Naive thymus-derived CD4-positive, alpha-beta T cell (primary cell): ENCODE data around the gene TSHZ2. TPM values are rescaled to one million over a fixed set of nuclear protein-coding genes. Genes with fewer than 3 reads are reported as not detected.
"Not testable (repeated sequence)": the region's sequence is repeated elsewhere in the genome, so short reads cannot be mapped to it uniquely, and the experiment has no call there.

Experiments used
- ATAC-seq: fragments of 150-1000 bp; cut with Tn5 transposase; 2 replicates; pipeline ENCODE4 v1.10.0; 2021; ENCODE audit warnings: mild to moderate bottlenecking, moderate library complexity
- CTCF ChIA-PET: fragments of 350-600 bp; sonication (Branson Sonifier 250); formaldehyde crosslinking; loops from one replicate; lab custom pipeline; 2021; ENCODE audit warnings: antibody characterized with exemption; lab: Charles Lee
- POLR2A ChIA-PET: fragments of 350-600 bp; sonication (Branson Sonifier 250); formaldehyde crosslinking; loops from one replicate; lab custom pipeline; 2021; ENCODE audit warnings: antibody characterized with exemption, inconsistent platforms; lab: Charles Lee
- DNase-seq, 9 donors: peaks; one replicate each; pipeline versions ENCODE4 v3.0.0 to v3.0.0-alpha.2; 2020 to 2022; ENCODE audit warnings: mixed read lengths in 1 of 9
- H3K27ac ChIP-seq: one replicate; pipeline ENCODE4 v1.7.0; 2013; ENCODE audit warnings: mild to moderate bottlenecking, low read depth, low read length, moderate library complexity
- H3K27me3 ChIP-seq, 2 donors: one replicate each; pipeline ENCODE4 v1.7.0; 2013; ENCODE audit warnings: low read length in 2 of 2, mild to moderate bottlenecking in 2 of 2, moderate library complexity in 2 of 2; ENCODE audit not compliant: control insufficient read depth in 2 of 2, insufficient read depth in 2 of 2
- H3K36me3 ChIP-seq, 3 experiments: 1 replicate in 2 of 3; 2 replicates in 1 of 3; pipeline ENCODE4 v1.7.0; 2013; ENCODE audit warnings: low read length in 3 of 3, mild to moderate bottlenecking in 3 of 3, moderate library complexity in 1 of 3; ENCODE audit not compliant: insufficient read depth in 3 of 3, control insufficient read depth in 2 of 3
- H3K4me1 ChIP-seq, 2 donors: one replicate each; pipeline ENCODE4 v1.7.0; 2013; ENCODE audit warnings: low read length in 2 of 2, mild to moderate bottlenecking in 2 of 2, moderate library complexity in 1 of 2; ENCODE audit not compliant: control insufficient read depth in 2 of 2, insufficient read depth in 2 of 2
- H3K4me3 ChIP-seq: 2 replicates; pipeline ENCODE4 v1.7.0; 2013; ENCODE audit warnings: mild to moderate bottlenecking, low read length
- H3K9me3 ChIP-seq, 3 experiments: 1 replicate in 2 of 3; 2 replicates in 1 of 3; pipeline ENCODE4 v1.7.0; 2013; ENCODE audit warnings: low read length in 3 of 3; ENCODE audit not compliant: control insufficient read depth in 2 of 3
- H3K27ac Mint-ChIP-seq, 9 donors: one replicate each; pipeline ENCODE4 v1.8.0; 2020 to 2022; ENCODE audit warnings: mixed read lengths in 9 of 9, mild to moderate bottlenecking in 8 of 9, moderate library complexity in 5 of 9, inconsistent platforms in 2 of 9
- H3K27me3 Mint-ChIP-seq, 5 donors: one replicate each; pipeline ENCODE4 v1.8.0; 2021 to 2022; ENCODE audit warnings: mixed read lengths in 5 of 5, mild to moderate bottlenecking in 1 of 5
- H3K36me3 Mint-ChIP-seq, 5 donors: one replicate each; pipeline ENCODE4 v1.8.0; 2020 to 2022; ENCODE audit warnings: mixed read lengths in 5 of 5, mild to moderate bottlenecking in 3 of 5, inconsistent platforms in 1 of 5
- H3K4me1 Mint-ChIP-seq, 7 donors: one replicate each; pipeline ENCODE4 v1.8.0; 2020 to 2022; ENCODE audit warnings: mixed read lengths in 7 of 7, mild to moderate bottlenecking in 3 of 7, inconsistent platforms in 1 of 7
- H3K4me3 Mint-ChIP-seq, 10 donors: one replicate each; pipeline ENCODE4 v1.8.0; 2020 to 2022; ENCODE audit warnings: mild to moderate bottlenecking in 10 of 10, mixed read lengths in 10 of 10, moderate library complexity in 6 of 10, inconsistent platforms in 2 of 10
- H3K9me3 Mint-ChIP-seq, 11 donors: one replicate each; pipeline ENCODE4 v1.8.0; 2020 to 2022; ENCODE audit warnings: mixed read lengths in 11 of 11, mild to moderate bottlenecking in 4 of 11, inconsistent platforms in 1 of 11, moderate library complexity in 1 of 11
- intact Hi-C, 2 donors: fragments of 100-400 bp; cut with micrococcal nuclease; formaldehyde crosslinking; loops; one replicate each; pipeline ENCODE4 v1.15.1; 2023
- polyA plus RNA-seq, 2 donors: library from polyadenylated mRNA; unstranded; fragments of 300-500 nt; fragmentation: Illumina TruSeq; gene quantifications; one replicate each; pipeline ENCODE4 v1.2.3, GENCODE V29; 2021
- total RNA-seq, 6 experiments: library from RNA in 5 of 6; stranded (reverse) in 5 of 6; gene quantifications; 1 replicate in 5 of 6; 2 replicates in 1 of 6; pipeline ENCODE4 v1.2.3 and lab custom pipeline; 2021 to 2026

Gene TSHZ2
- total and polyA plus RNA-seq, 7 experiments from 2014 or later, result 6.0 to 84.5 (median 42.5) TPM

- H3K4me1 Mint-ChIP-seq, result peaks cover 7 to 19% (median 11%) of the 10 kb centered on the region in 7 donors
- ATAC-seq (no peak), DNase-seq (no peak)
- H3K4me3 Mint-ChIP-seq, result no peak overlapping the region
- H3K27ac ChIP-seq, result no peak overlapping the region
- CTCF ChIA-PET, result interaction anchor here (1.0 kb wide), 1 partner anchor 136 kb away, joined by 6 read pairs; no protein-coding TSS in a partner anchor
- peaks cover 0 to 10% (median 3%) of the 10 kb centered on the region in 5 donors for H3K36me3 Mint-ChIP-seq
- no peak overlapping the region for H3K4me3 ChIP-seq
- H3K36me3 ChIP-seq, result no peaks in the 10 kb centered on the region
- no peak overlapping the region for H3K27ac Mint-ChIP-seq
- POLR2A ChIA-PET, result interaction anchor here (0.9 kb wide), 1 partner anchor 9 kb away, joined by 3 read pairs; no protein-coding TSS in a partner anchor
- intact Hi-C loops, result loop anchor here in 1 of 2 donors (5.0 kb wide), 1 partner anchor 785 kb away; no protein-coding TSS in a partner anchor
- H3K27me3 Mint-ChIP-seq, result peaks cover 0 to 4% (median 0%) of the 10 kb centered on the region in 5 donors
- H3K4me1 ChIP-seq, result no peaks in the 10 kb centered on the region
- H3K9me3 Mint-ChIP-seq, result no peaks in the 10 kb centered on the region
- H3K9me3 ChIP-seq, result no peaks in the 10 kb centered on the region
- no peaks in the 10 kb centered on the region for H3K27me3 ChIP-seq
Observed at GRCh38 chr20:53411891-53412290, 439.7 kb downstream of the TSHZ2 start.

GRCh38 chr20:53412577-53413185 is 440.5 kb downstream of the TSHZ2 start:
- Histone ChIP-seq H3K27ac (no peak overlapping the region), H3K36me3 (no peaks in the 10 kb centered on the region), H3K27me3 (no peaks in the 10 kb centered on the region), H3K4me3 (no peak overlapping the region), H3K9me3 (no peaks in the 10 kb centered on the region), H3K4me1 (no peaks in the 10 kb centered on the region)
- ChIA-PET POLR2A (no interaction called here), CTCF (interaction anchor here (0.7 to 1.0 kb wide), 3 partner anchors 20 to 135 kb away, joined by 3 to 6 read pairs (median 3); no protein-coding TSS in a partner anchor)
- ATAC-seq (no peak), DNase-seq (no peak)
- Mint-ChIP-seq H3K36me3 (peaks cover 0 to 10% (median 3%) of the 10 kb centered on the region in 5 donors), H3K9me3 (no peaks in the 10 kb centered on the region), H3K4me1 (peaks cover 7 to 17% (median 8%) of the 10 kb centered on the region in 7 donors), H3K27ac (peak overlapping the region in 4 of 9 donors; percentile 41 to 78 (median 51)), H3K4me3 (peak overlapping the region in 6 of 10 donors; percentile 11 to 69 (median 42)), H3K27me3 (peaks cover 0 to 4% (median 0%) of the 10 kb centered on the region in 5 donors)
- intact Hi-C loops, result loop anchor here (1.0 to 5.0 kb wide), 4 partner anchors 135 to 785 kb away; no protein-coding TSS in a partner anchor

GRCh38 chr20:53413186-53413631 is 441.1 kb downstream of the TSHZ2 start:
- H3K27me3 ChIP-seq, result no peaks in the 10 kb centered on the region
- DNase-seq (peak in 7 of 9 donors; percentile 11 to 43 (median 31)), ATAC-seq (peak; percentile 52)
- Mint-ChIP-seq H3K4me1 (peaks cover 4 to 17% (median 8%) of the 10 kb centered on the region in 7 donors), H3K9me3 (no peaks in the 10 kb centered on the region), H3K27ac (peak overlapping the region in 4 of 9 donors; percentile 32 to 78 (median 43)), H3K27me3 (peaks cover 0 to 4% (median 0%) of the 10 kb centered on the region in 5 donors), H3K4me3 (peak overlapping the region in 6 of 10 donors; percentile 11 to 69 (median 42)), H3K36me3 (peaks cover 0 to 10% (median under 1%) of the 10 kb centered on the region in 5 donors)
- intact Hi-C loops, result loop anchor here (1.0 to 5.0 kb wide), 4 partner anchors 134 to 784 kb away; no protein-coding TSS in a partner anchor
- H3K9me3 ChIP-seq, result no peaks in the 10 kb centered on the region
- no peak overlapping the region for H3K4me3 ChIP-seq
- ChIA-PET POLR2A (no interaction called here), CTCF (interaction anchor here (0.7 kb wide), 2 partner anchors 20 to 131 kb away, joined by 3 read pairs; no protein-coding TSS in a partner anchor)
- H3K36me3 ChIP-seq, result no peaks in the 10 kb centered on the region
- H3K4me1 ChIP-seq, result no peaks in the 10 kb centered on the region
- H3K27ac ChIP-seq, result no peak overlapping the region

GRCh38 chr20:53413845-53414244 is 441.7 kb downstream of the TSHZ2 start:
- H3K27me3 Mint-ChIP-seq, H3K27me3 ChIP-seq, H3K9me3 Mint-ChIP-seq, ATAC-seq, H3K27ac Mint-ChIP-seq, H3K4me1 ChIP-seq, DNase-seq, H3K9me3 ChIP-seq, H3K4me3 ChIP-seq, POLR2A ChIA-PET, H3K36me3 ChIP-seq, H3K4me3 Mint-ChIP-seq, H3K27ac ChIP-seq, CTCF ChIA-PET: not testable (repeated sequence)
- peaks cover 0 to 15% (median 0%) of the 10 kb centered on the region in 5 donors for H3K36me3 Mint-ChIP-seq
- intact Hi-C loops, result loop anchor here (1.0 to 5.0 kb wide), 4 partner anchors 133 to 783 kb away; no protein-coding TSS in a partner anchor
- H3K4me1 Mint-ChIP-seq, result peaks cover 4 to 17% (median 8%) of the 10 kb centered on the region in 7 donors

- CTCF ChIA-PET, result no interaction called here
- no peak overlapping the region for H3K27ac Mint-ChIP-seq
- ATAC-seq (no peak), DNase-seq (no peak)
- H3K4me3 ChIP-seq, result no peak overlapping the region
- H3K4me3 Mint-ChIP-seq, result no peak overlapping the region
- intact Hi-C loops, result no loop called here
- no peaks in the 10 kb centered on the region for H3K36me3 ChIP-seq
- H3K9me3 Mint-ChIP-seq, result peaks cover 0 to 3% (median 0%) of the 10 kb centered on the region in 11 donors
- peaks cover 0 to 14% (median 4%) of the 10 kb centered on the region in 7 donors for H3K4me1 Mint-ChIP-seq
- no peaks in the 10 kb centered on the region for H3K27me3 Mint-ChIP-seq
- H3K4me1 ChIP-seq, result no peaks in the 10 kb centered on the region
- POLR2A ChIA-PET, result no interaction called here
- H3K9me3 ChIP-seq, result no peaks in the 10 kb centered on the region
- peaks cover 10 to 37% (median 21%) of the 10 kb centered on the region in 5 donors for H3K36me3 Mint-ChIP-seq
- no peak overlapping the region for H3K27ac ChIP-seq
- no peaks in the 10 kb centered on the region for H3K27me3 ChIP-seq
Observed at GRCh38 chr20:53419693-53420460, 447.7 kb downstream of the TSHZ2 start.

- intact Hi-C loops, result no loop called here
- no peaks in the 10 kb centered on the region for H3K4me1 ChIP-seq
- Mint-ChIP-seq H3K36me3 (peaks cover 13 to 43% (median 21%) of the 10 kb centered on the region in 5 donors), H3K27ac (no peak overlapping the region), H3K27me3 (no peaks in the 10 kb centered on the region), H3K4me3 (no peak overlapping the region), H3K9me3 (peaks cover 0 to 3% (median 0%) of the 10 kb centered on the region in 11 donors), H3K4me1 (peaks cover 0 to 4% (median 3%) of the 10 kb centered on the region in 7 donors)
- H3K4me3 ChIP-seq, result no peak overlapping the region
- no peaks in the 10 kb centered on the region for H3K9me3 ChIP-seq
- POLR2A ChIA-PET, result no interaction called here
- H3K36me3 ChIP-seq, result no peaks in the 10 kb centered on the region
- ATAC-seq (no peak), DNase-seq (no peak)
- no peak overlapping the region for H3K27ac ChIP-seq
- CTCF ChIA-PET, result no interaction called here
- no peaks in the 10 kb centered on the region for H3K27me3 ChIP-seq
Observed at GRCh38 chr20:53421343-53421742, 449.2 kb downstream of the TSHZ2 start.
